PC-9 (cell line): ENCODE results near the gene SORT1.

Source experiments
- CTCF ChIP-seq: fragments of 200-600 bp; sonication (generic); conservative IDR thresholded peaks from 2 replicates; pipeline ENCODE4 v1.6.1; 2017; ENCODE audit warnings: mixed run types, antibody characterized with exemption, mild to moderate bottlenecking, moderate library complexity
- EZH2 ChIP-seq: fragments of 200-600 bp; sonication (generic); IDR thresholded peaks from 2 replicates; pipeline ENCODE4 v1.8.0; 2017; ENCODE audit warnings: antibody characterized with exemption, low read depth

- TF ChIP-seq CTCF (no peak), EZH2 (no peak)
Measured at GRCh38 chr1:109412551-109412950, 14.8 kb upstream of the SORT1 start.
